Activated T-helper 9 cell treated with anti-CD3 and anti-CD28 coated beads, Interleukin-2, amount 50 U/mL, for 16 hours (primary cell): ENCODE data around the gene MYOZ3.

Source experiments
- DNase-seq: peaks from one replicate; pipeline ENCODE4 v3.0.0-alpha.2; 2020; ENCODE audit warnings: low read depth

MYOZ3 gene

GRCh38 chr5:150659360-150660107 lies 1.5 kb upstream of the MYOZ3 start:
- DNase-seq: no peak

- no peak for DNase-seq
Observed at GRCh38 chr5:150660108-150660831, 781 bp upstream of the MYOZ3 start.

GRCh38 chr5:150661821-150662596 lies 958 bp downstream of the MYOZ3 start:
- no peak for DNase-seq

GRCh38 chr5:150662731-150663516 lies 1.9 kb downstream of the MYOZ3 start:
- DNase-seq: no peak

GRCh38 chr5:150663936-150664335 lies 2.9 kb downstream of the MYOZ3 start:
- DNase-seq: no peak

GRCh38 chr5:150665044-150665443 lies 4.0 kb downstream of the MYOZ3 start:
- DNase-seq: no peak

GRCh38 chr5:150670275-150670947 lies 9.4 kb downstream of the MYOZ3 start:
- no peak for DNase-seq

- DNase-seq: no peak
Observed at GRCh38 chr5:150670948-150671310, 9.9 kb downstream of the MYOZ3 start.

- DNase-seq: no peak
Observed at GRCh38 chr5:150671509-150672236, 10.6 kb downstream of the MYOZ3 start.

- no peak for DNase-seq
Observed at GRCh38 chr5:150672237-150672883, 11.3 kb downstream of the MYOZ3 start.

- DNase-seq: no peak
Observed at GRCh38 chr5:150672884-150673275, 11.8 kb downstream of the MYOZ3 start.

GRCh38 chr5:150674341-150674821 lies 13.3 kb downstream of the MYOZ3 start:
- no peak for DNase-seq

GRCh38 chr5:150675069-150675468 lies 14.0 kb downstream of the MYOZ3 start:
- no peak for DNase-seq

- DNase-seq: no peak
Observed at GRCh38 chr5:150676578-150676977, 15.5 kb downstream of the MYOZ3 start.

- DNase-seq: no peak
Observed at GRCh38 chr5:150689120-150689519, 28.1 kb downstream of the MYOZ3 start.

- no peak for DNase-seq
Observed at GRCh38 chr5:150690760-150691159, 29.7 kb downstream of the MYOZ3 start.

GRCh38 chr5:150692276-150692675 lies 31.2 kb downstream of the MYOZ3 start:
- no peak for DNase-seq

GRCh38 chr5:150694612-150695011 lies 33.6 kb downstream of the MYOZ3 start:
- DNase-seq: no peak

- no peak for DNase-seq
Observed at GRCh38 chr5:150700246-150700593, 39.2 kb downstream of the MYOZ3 start.
